C4-2B (cell line): Measurements from ENCODE around the gene MSI2.

ENCODE experiments used
- ZFX ChIP-seq: fragments of 450-650 bp; IDR thresholded peaks from 2 replicates; pipeline ENCODE4 v1.6.1; 2017
- TF ChIP-seq, protein P1 (sequence below): fragments of 450-650 bp; conservative IDR thresholded peaks from 2 replicates; pipeline ENCODE4 v1.5.1; 2017; ENCODE audit warnings: mild to moderate bottlenecking

DNA sequence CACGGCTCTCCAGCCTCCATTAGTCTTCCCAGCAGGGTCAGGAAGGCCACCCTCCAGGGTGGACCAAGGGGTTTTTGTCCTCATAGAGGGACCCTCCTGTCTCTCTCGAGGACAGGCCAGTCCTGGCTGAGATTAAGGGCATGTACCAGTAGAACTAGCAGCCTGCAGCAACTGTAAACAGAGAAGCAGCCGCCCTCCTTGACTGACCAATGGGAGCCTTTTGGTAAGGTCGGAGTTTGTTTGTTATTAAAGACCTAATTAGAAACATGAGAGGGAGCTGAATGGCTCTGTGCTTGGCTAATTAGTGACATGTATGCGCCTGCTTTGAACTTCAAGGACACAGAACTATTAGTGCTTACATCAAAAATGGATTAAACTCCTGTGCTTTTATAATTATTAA lies 408.8 kb downstream of the MSI2 start:
- TF ChIP-seq, protein P1, sequence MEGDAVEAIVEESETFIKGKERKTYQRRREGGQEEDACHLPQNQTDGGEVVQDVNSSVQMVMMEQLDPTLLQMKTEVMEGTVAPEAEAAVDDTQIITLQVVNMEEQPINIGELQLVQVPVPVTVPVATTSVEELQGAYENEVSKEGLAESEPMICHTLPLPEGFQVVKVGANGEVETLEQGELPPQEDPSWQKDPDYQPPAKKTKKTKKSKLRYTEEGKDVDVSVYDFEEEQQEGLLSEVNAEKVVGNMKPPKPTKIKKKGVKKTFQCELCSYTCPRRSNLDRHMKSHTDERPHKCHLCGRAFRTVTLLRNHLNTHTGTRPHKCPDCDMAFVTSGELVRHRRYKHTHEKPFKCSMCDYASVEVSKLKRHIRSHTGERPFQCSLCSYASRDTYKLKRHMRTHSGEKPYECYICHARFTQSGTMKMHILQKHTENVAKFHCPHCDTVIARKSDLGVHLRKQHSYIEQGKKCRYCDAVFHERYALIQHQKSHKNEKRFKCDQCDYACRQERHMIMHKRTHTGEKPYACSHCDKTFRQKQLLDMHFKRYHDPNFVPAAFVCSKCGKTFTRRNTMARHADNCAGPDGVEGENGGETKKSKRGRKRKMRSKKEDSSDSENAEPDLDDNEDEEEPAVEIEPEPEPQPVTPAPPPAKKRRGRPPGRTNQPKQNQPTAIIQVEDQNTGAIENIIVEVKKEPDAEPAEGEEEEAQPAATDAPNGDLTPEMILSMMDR: no peak
- no peak for TF ChIP-seq ZFX
